B cell (primary cell): ENCODE results near the gene CMTM7. TPM values are rescaled to one million over a fixed set of nuclear protein-coding genes. Genes with fewer than 3 reads are reported as not detected.
A peak's percentile ranks its signal among the peaks of the same experiment; 100 is the strongest.
"Not testable (repeated sequence)": the region's sequence is repeated elsewhere in the genome, so short reads cannot be mapped to it uniquely, and the experiment has no call there.

Source experiments
- ATAC-seq: fragments of 200-7000 bp; cut with Tn5 transposase; one replicate; pipeline ENCODE4 v1.10.0; 2021; ENCODE audit warnings: low read depth, mild to moderate bottlenecking, moderate number of reproducible peaks, moderate library complexity
- CTCF ChIA-PET: fragments of 350-600 bp; sonication (Branson Sonifier 250); formaldehyde crosslinking; loops from one replicate; lab custom pipeline; 2021; ENCODE audit warnings: antibody characterized with exemption, inconsistent platforms; lab: Charles Lee
- POLR2A ChIA-PET: fragments of 350-600 bp; sonication (Branson Sonifier 250); formaldehyde crosslinking; loops from one replicate; lab custom pipeline; 2021; ENCODE audit warnings: antibody characterized with exemption; lab: Charles Lee
- DNase-seq: peaks from one replicate; pipeline ENCODE4 v3.0.0; 2013
- H2AFZ ChIP-seq: 2 replicates; pipeline ENCODE4 v1.6.1; 2012; ENCODE audit warnings: mild to moderate bottlenecking, low read depth, low read length; ENCODE audit not compliant: insufficient read depth, poor library complexity, severe bottlenecking
- H3K27ac ChIP-seq, 2 donors: 1 replicate in 1 of 2; 2 replicates in 1 of 2; pipeline ENCODE4 v1.5.1; 2012 to 2013; ENCODE audit warnings: low read length in 2 of 2, mild to moderate bottlenecking in 2 of 2, moderate library complexity in 1 of 2
- H3K27me3 ChIP-seq, 4 experiments: fragments of 200-600 bp in 1 of 4; sonication (generic) in 1 of 4; replicated peaks in 1 of 4; 1 replicate in 2 of 4; 2 replicates in 2 of 4; pipeline versions ENCODE4 v1.6.1 to v1.7.0; 2013 to 2016; ENCODE audit warnings: low read length in 3 of 4, mild to moderate bottlenecking in 2 of 4, mixed read lengths in 1 of 4, moderate library complexity in 1 of 4; ENCODE audit not compliant: insufficient read depth in 4 of 4, control insufficient read depth in 3 of 4; ENCODE audit errors: control extremely low read depth in 1 of 4
- H3K36me3 ChIP-seq, 2 experiments: replicated peaks in 1 of 2; 1 replicate in 1 of 2; 2 replicates in 1 of 2; pipeline versions ENCODE4 v1.6.1 to v1.7.1; 2013; ENCODE audit warnings: low read length in 1 of 2; ENCODE audit not compliant: insufficient read depth in 2 of 2, control insufficient read depth in 1 of 2; ENCODE audit errors: control extremely low read depth in 1 of 2, extremely low read depth in 1 of 2
- H3K4me1 ChIP-seq, 2 donors: fragments of 200-600 bp in 1 of 2; sonication (generic) in 1 of 2; 1 replicate in 1 of 2; 2 replicates in 1 of 2; pipeline versions ENCODE4 v1.5.1 to v1.6.1; 2013 to 2017; ENCODE audit warnings: low read length in 2 of 2; ENCODE audit not compliant: control insufficient read depth in 2 of 2, insufficient read depth in 2 of 2
- H3K4me2 ChIP-seq: replicated peaks from 2 replicates; pipeline ENCODE3; 2012; ENCODE audit warnings: mild to moderate bottlenecking, low read depth, low read length; ENCODE audit not compliant: poor library complexity, severe bottlenecking
- H3K4me3 ChIP-seq, 5 experiments: fragments of 200-600 bp in 1 of 5; sonication (generic) in 1 of 5; 1 replicate in 3 of 5; 2 replicates in 2 of 5; pipeline versions ENCODE4 v1.5.1 to v1.7.0; 2011 to 2016; ENCODE audit warnings: low read length in 4 of 5, mild to moderate bottlenecking in 4 of 5, low read depth in 2 of 5, control low read depth in 1 of 5, moderate library complexity in 1 of 5; ENCODE audit not compliant: insufficient read depth in 1 of 5; ENCODE audit errors: control extremely low read depth in 1 of 5, extremely low read depth in 1 of 5
- H3K79me2 ChIP-seq: fragments of 200-600 bp; sonication (generic); one replicate; pipeline ENCODE4 v1.6.0; 2016; ENCODE audit warnings: low read length; ENCODE audit not compliant: control insufficient read depth, insufficient read depth
- H3K9ac ChIP-seq: fragments of 200-600 bp; sonication (generic); 2 replicates; pipeline ENCODE4 v1.6.1; 2017; ENCODE audit warnings: mild to moderate bottlenecking, low read length, moderate library complexity
- H3K9me3 ChIP-seq, 3 donors: one replicate each; pipeline versions ENCODE4 v1.6.1 to v1.7.1; 2013; ENCODE audit warnings: low read length in 2 of 3; ENCODE audit not compliant: control insufficient read depth in 2 of 3, insufficient read depth in 1 of 3; ENCODE audit errors: control extremely low read depth in 1 of 3
- H4K20me1 ChIP-seq: 2 replicates; pipeline ENCODE4 v1.6.0; 2012; ENCODE audit warnings: mild to moderate bottlenecking, low read length; ENCODE audit not compliant: insufficient read depth, control insufficient read depth, poor library complexity, severe bottlenecking
- H3K27ac Mint-ChIP-seq: one replicate; pipeline ENCODE4 v1.8.0; 2021; ENCODE audit warnings: mixed read lengths
- H3K27me3 Mint-ChIP-seq: one replicate; pipeline ENCODE4 v1.8.0; 2021; ENCODE audit warnings: mixed read lengths
- H3K4me1 Mint-ChIP-seq: one replicate; pipeline ENCODE4 v1.8.0; 2021; ENCODE audit warnings: mixed read lengths
- H3K4me3 Mint-ChIP-seq: one replicate; pipeline ENCODE4 v1.8.0; 2021; ENCODE audit warnings: mixed read lengths
- H3K9me3 Mint-ChIP-seq: one replicate; pipeline ENCODE4 v1.8.0; 2022; ENCODE audit warnings: mixed read lengths; ENCODE audit not compliant: insufficient read depth
- CTCF ChIP-seq: fragments of 200-600 bp; IDR thresholded peaks from one replicate; pipeline ENCODE4 v1.8.0; 2022; ENCODE audit warnings: antibody characterized with exemption, mild to moderate bottlenecking
- EZH2 ChIP-seq: IDR thresholded peaks from 2 replicates; pipeline ENCODE4 v1.6.1; 2012; ENCODE audit warnings: borderline replicate concordance, low read depth, mild to moderate bottlenecking, moderate library complexity, low read length; ENCODE audit not compliant: insufficient read depth, poor library complexity, severe bottlenecking
- WGBS: methylation state at CpG from one replicate; pipeline ENCODE4 v1.1.5; 2013; ENCODE audit warnings: missing lambda C conversion rate; ENCODE audit not compliant: insufficient coverage; 5-methylcytosine and 5-hydroxymethylcytosine counted together
- intact Hi-C: fragments of 100-400 bp; cut with micrococcal nuclease; formaldehyde crosslinking; loops from one replicate; pipeline ENCODE4 v1.10.0; 2022
- polyA plus RNA-seq: library from polyadenylated mRNA; depleted of rRNA; stranded (reverse); fragments of >200 nt; gene quantifications from 2 replicates; pipeline ENCODE4 v1.2.3, GENCODE V29; 2012
- total RNA-seq, 2 donors: library from RNA; stranded (reverse); fragments of 120-200 nt in 1 of 2; gene quantifications; 1 replicate in 1 of 2; 2 replicates in 1 of 2; pipeline versions ENCODE4 v1.2.3 to v1.2.4, GENCODE V29; 2013 to 2022

CMTM7 gene
- total and polyA plus RNA-seq, 2 donors (not counting 1 experiment from before 2014, with no cell fraction given): 71.5 to 76.1 TPM

- Mint-ChIP-seq H3K4me3 (no peak overlapping the region), H3K27me3 (no peaks in the 10 kb centered on the region), H3K4me1 (peaks cover 53% of the 10 kb centered on the region), H3K9me3 (no peaks in the 10 kb centered on the region), H3K27ac (peak overlapping the region; percentile 39)
- 83% methylated on average over 3 of the region's 3 CpGs for WGBS
- Histone ChIP-seq H3K4me1 (peaks cover 30 to 44% of the 10 kb centered on the region in 2 donors), H4K20me1 (peaks cover 27% of the 10 kb centered on the region), H2AFZ (no peak overlapping the region), H3K27ac (peak overlapping the region in 1 of 2 donors; percentile 9), H3K79me2 (peaks cover 55% of the 10 kb centered on the region), H3K4me3 (no peak overlapping the region), H3K36me3 (peaks cover 6 to 19% of the 10 kb centered on the region in 2 experiments), H3K27me3 (no peaks in the 10 kb centered on the region), H3K4me2 (no peak overlapping the region), H3K9me3 (no peaks in the 10 kb centered on the region), H3K9ac (no peak overlapping the region)
- POLR2A ChIA-PET: no interaction called here
- TF ChIP-seq CTCF (no peak), EZH2 (no peak)
- CTCF ChIA-PET: interaction anchor here (2.5 to 6.0 kb wide), 5 partner anchors 12 to 175 kb away, joined by 16 to 238 read pairs (median 62); no protein-coding TSS in a partner anchor
- ATAC-seq: no peak
- DNase-seq: no peak
- intact Hi-C loops: loop anchor here (2.0 kb wide), 1 partner anchor 14 kb away; no protein-coding TSS in a partner anchor
Measured at GRCh38 chr3:32471246-32471645, 79.6 kb downstream of the CMTM7 start.

- H3K9me3 ChIP-seq, H3K9me3 Mint-ChIP-seq, H3K9ac ChIP-seq, ATAC-seq, POLR2A ChIA-PET, H2AFZ ChIP-seq, intact Hi-C loops, H3K27ac ChIP-seq, H3K4me3 ChIP-seq, H3K4me2 ChIP-seq, DNase-seq, H3K27ac Mint-ChIP-seq, H3K27me3 ChIP-seq, H3K27me3 Mint-ChIP-seq, H3K4me3 Mint-ChIP-seq: not testable (repeated sequence)
- peaks cover 53% of the 10 kb centered on the region for H3K4me1 Mint-ChIP-seq
- H3K79me2 ChIP-seq: peaks cover 64% of the 10 kb centered on the region
- peaks cover 6 to 19% of the 10 kb centered on the region in 2 experiments for H3K36me3 ChIP-seq
- H3K4me1 ChIP-seq: peaks cover 39 to 47% of the 10 kb centered on the region in 2 donors
- CTCF ChIA-PET: interaction anchor here (1.0 to 5.7 kb wide), 4 partner anchors 96 to 176 kb away, joined by 3 to 69 read pairs (median 4); no protein-coding TSS in a partner anchor
- H4K20me1 ChIP-seq: peaks cover 30% of the 10 kb centered on the region
- WGBS: 86% methylated on average over 6 of the region's 12 CpGs
Measured at GRCh38 chr3:32472151-32472550, 80.5 kb downstream of the CMTM7 start.
